ENCODE results near the gene RAE1.

- TF ChIP-seq POLR2A (IDR thresholded peaks at IDR 0.05) (no peak), CTCF (IDR thresholded peaks at IDR 0.05) (no peak)
These were observed 30.7 kb upstream of the RAE1 start for GRCh38 chr20:57320358-57320757.
